Smooth muscle cell (in vitro differentiated cells): ENCODE data around the gene UGT1A7. TPM values are rescaled to one million over a fixed set of nuclear protein-coding genes. Genes with fewer than 3 reads are reported as not detected.

Experiments
- DNase-seq: peaks from one replicate; lab custom pipeline; 2025; ENCODE audit not compliant: unreplicated experiment; lab: John Stamatoyannopoulos, UW
- H2AFZ ChIP-seq: fragments of 200-600 bp; sonication (generic); 2 replicates; pipeline ENCODE4 v1.6.0; 2016; ENCODE audit warnings: antibody characterized with exemption, low read depth, mild to moderate bottlenecking
- H3F3A ChIP-seq: fragments of 200-600 bp; sonication (generic); 2 replicates; pipeline ENCODE4 v1.6.0; 2017; ENCODE audit warnings: antibody characterized with exemption, low read depth
- H3K27ac ChIP-seq: fragments of 200-600 bp; sonication (generic); 2 replicates; pipeline ENCODE4 v1.5.1; 2016; ENCODE audit warnings: low read depth, mild to moderate bottlenecking
- H3K27me3 ChIP-seq: fragments of 200-600 bp; sonication (generic); 2 replicates; pipeline ENCODE4 v1.6.1; 2016; ENCODE audit warnings: low read depth, mild to moderate bottlenecking
- H3K36me3 ChIP-seq: fragments of 200-600 bp; sonication (generic); 2 replicates; pipeline ENCODE4 v1.5.1; 2016; ENCODE audit warnings: low read depth
- H3K4me1 ChIP-seq: fragments of 200-600 bp; sonication (generic); 2 replicates; pipeline ENCODE4 v1.5.1; 2016; ENCODE audit warnings: low read depth
- H3K4me2 ChIP-seq: fragments of 200-600 bp; sonication (generic); 2 replicates; pipeline ENCODE4 v1.6.0; 2016; ENCODE audit warnings: mild to moderate bottlenecking
- H3K4me3 ChIP-seq: fragments of 200-600 bp; sonication (generic); 2 replicates; pipeline ENCODE4 v1.5.1; 2016; ENCODE audit warnings: mild to moderate bottlenecking
- H3K79me2 ChIP-seq: fragments of 200-600 bp; sonication (generic); 2 replicates; pipeline ENCODE4 v1.6.0; 2016; ENCODE audit warnings: low read depth, mild to moderate bottlenecking
- H3K9ac ChIP-seq: fragments of 200-600 bp; sonication (generic); 2 replicates; pipeline ENCODE4 v1.6.0; 2016; ENCODE audit warnings: low read depth
- H3K9me3 ChIP-seq: fragments of 200-600 bp; sonication (generic); replicated peaks from 2 replicates; pipeline ENCODE4 v1.5.1; 2016; ENCODE audit warnings: low read depth
- H4K20me1 ChIP-seq: fragments of 200-600 bp; sonication (generic); 2 replicates; pipeline ENCODE4 v1.6.0; 2016; ENCODE audit warnings: low read depth
- CTCF ChIP-seq: fragments of 200-600 bp; sonication (generic); IDR thresholded peaks from 2 replicates; pipeline ENCODE4 v1.5.1; 2017; ENCODE audit warnings: borderline replicate concordance, mild to moderate bottlenecking, antibody characterized with exemption; ENCODE audit not compliant: insufficient read depth, poor library complexity, severe bottlenecking
- WGBS: methylation state at CpG from one replicate; pipeline ENCODE4 v1.1.7; 2016; ENCODE audit warnings: low lambda C conversion rate; 5-methylcytosine and 5-hydroxymethylcytosine counted together
- polyA plus RNA-seq: library from polyadenylated mRNA; unstranded; fragments of >200 nt; fragmentation: Nextera tagmentation; extraction: Ambion mirVana; gene quantifications from 2 replicates; pipeline ENCODE4 v1.2.1, GENCODE V29; 2016
- total RNA-seq: library from RNA; depleted of rRNA; stranded (reverse); fragments of >200 nt; gene quantifications from 2 replicates; pipeline ENCODE4 v1.2.3, GENCODE V29; 2014

UGT1A7 gene
- total and polyA plus RNA-seq, 2 experiments from 2014 or later = not detected

- TF ChIP-seq CTCF = no peak
- Histone ChIP-seq H3K9me3 (no peaks in the 10 kb centered on the region), H3K79me2 (no peaks in the 10 kb centered on the region), H3K36me3 (no peaks in the 10 kb centered on the region), H2AFZ (no peak overlapping the region), H3K9ac (no peak overlapping the region), H3K4me1 (no peaks in the 10 kb centered on the region), H3K27ac (no peak overlapping the region), H3F3A (no peaks in the 10 kb centered on the region), H4K20me1 (no peaks in the 10 kb centered on the region), H3K27me3 (no peaks in the 10 kb centered on the region), H3K4me3 (no peak overlapping the region), H3K4me2 (no peak overlapping the region)
- DNase-seq = no peak
- WGBS = 90% methylated on average over 1 of the region's 1 CpG
Observed at GRCh38 chr2:233684640-233685039, 2.9 kb downstream of the UGT1A7 start.

DNA sequence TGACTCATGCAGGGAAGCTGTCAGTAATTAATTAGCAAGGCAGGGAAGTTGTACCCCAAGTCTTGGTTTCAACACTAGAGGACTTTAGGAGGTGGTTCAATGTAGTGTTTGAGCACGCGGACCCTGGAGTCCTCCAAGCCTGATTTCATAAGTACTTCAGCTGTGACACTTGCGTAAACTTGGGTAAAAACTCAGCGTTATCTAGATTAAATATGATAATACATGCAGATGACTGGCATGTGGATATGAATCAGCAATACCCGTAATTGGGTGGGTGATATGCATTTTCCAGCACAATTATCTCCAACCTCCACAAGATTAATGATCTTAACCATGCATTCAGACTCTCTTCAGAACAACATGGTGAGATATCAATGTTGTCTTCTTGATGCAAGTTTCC lies 5.2 kb downstream of the UGT1A7 start:
- DNase-seq = no peak

GRCh38 chr2:233688341-233688740 lies 6.6 kb downstream of the UGT1A7 start:
- Histone ChIP-seq H3K36me3 (no peaks in the 10 kb centered on the region), H3F3A (no peaks in the 10 kb centered on the region), H3K79me2 (no peaks in the 10 kb centered on the region), H3K4me3 (no peak overlapping the region), H3K4me2 (no peak overlapping the region), H3K9me3 (no peaks in the 10 kb centered on the region), H3K9ac (no peak overlapping the region), H3K27ac (no peak overlapping the region), H4K20me1 (no peaks in the 10 kb centered on the region), H3K4me1 (no peaks in the 10 kb centered on the region), H2AFZ (no peak overlapping the region), H3K27me3 (no peaks in the 10 kb centered on the region)
- no peak for DNase-seq
- no peak for TF ChIP-seq CTCF
- WGBS = 84% methylated on average over 5 of the region's 5 CpGs

More for the DNA sequence above, 5.2 kb downstream of the UGT1A7 start:
- Histone ChIP-seq H3K27ac (no peak overlapping the region), H3K36me3 (no peaks in the 10 kb centered on the region), H2AFZ (no peak overlapping the region), H3K9ac (no peak overlapping the region), H3K27me3 (no peaks in the 10 kb centered on the region), H4K20me1 (no peaks in the 10 kb centered on the region), H3K4me1 (no peaks in the 10 kb centered on the region), H3K4me3 (no peak overlapping the region), H3K4me2 (no peak overlapping the region), H3F3A (no peaks in the 10 kb centered on the region), H3K79me2 (no peaks in the 10 kb centered on the region), H3K9me3 (no peaks in the 10 kb centered on the region)
- whole genome bisulfite sequencing = 93% methylated on average over 5 of the region's 5 CpGs
- no peak for TF ChIP-seq CTCF

DNA sequence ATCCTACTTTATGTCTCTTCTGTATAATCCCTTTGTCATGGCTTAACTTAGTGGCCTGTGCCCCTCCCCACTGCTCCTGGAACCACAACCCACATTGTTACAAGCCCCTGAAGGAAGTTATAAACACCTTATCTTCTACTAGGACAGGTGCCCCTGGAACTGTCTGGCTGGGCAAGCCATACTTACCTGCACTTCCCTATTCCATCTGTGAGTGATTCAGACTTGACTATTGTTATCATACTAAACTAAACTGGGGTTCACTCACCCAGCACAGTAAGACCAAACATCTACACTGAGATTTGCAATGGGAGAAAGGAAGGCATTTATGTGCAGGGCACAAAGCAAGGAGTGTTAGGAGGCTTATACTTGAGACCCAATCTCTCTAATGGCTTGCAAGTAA lies 7.3 kb downstream of the UGT1A7 start:
- H3K4me1 ChIP-seq = no peaks in the 10 kb centered on the region
- no peaks in the 10 kb centered on the region for H3K79me2 ChIP-seq
- no peaks in the 10 kb centered on the region for H3K36me3 ChIP-seq

More for the DNA sequence above, 7.3 kb downstream of the UGT1A7 start:
- Histone ChIP-seq H4K20me1 (no peaks in the 10 kb centered on the region), H3K9me3 (no peaks in the 10 kb centered on the region), H2AFZ (no peak overlapping the region), H3F3A (no peaks in the 10 kb centered on the region), H3K4me3 (no peak overlapping the region), H3K4me2 (no peak overlapping the region), H3K27ac (no peak overlapping the region), H3K9ac (no peak overlapping the region), H3K27me3 (no peaks in the 10 kb centered on the region)
- TF ChIP-seq CTCF = no peak
- no peak for DNase-seq
